Adrenal gland (tissue), 5 donors: ENCODE measurements around the gene BCAS3.

Experiments
- POLR2A ChIP-seq, 2 donors: fragments of 450-650 bp; IDR thresholded peaks; one replicate each; pipeline ENCODE4 v1.6.1; 2017; ENCODE audit warnings: antibody characterized with exemption in 2 of 2, mild to moderate bottlenecking in 2 of 2, moderate library complexity in 1 of 2
- TF ChIP-seq, protein P1 (sequence below), 6 experiments: fragments of 450-650 bp in 4 of 6; fragments of 200-600 bp in 2 of 6; sonication (generic) in 1 of 6; IDR thresholded peaks; 1 replicate in 5 of 6; 2 replicates in 1 of 6; pipeline versions ENCODE4 v1.5.1 to v1.8.0; 2016 to 2021; ENCODE audit warnings: antibody characterized with exemption in 6 of 6, mild to moderate bottlenecking in 2 of 6, moderate library complexity in 1 of 6
- donor health status: DM: no; HTN: no; CAD: no.

DNA sequence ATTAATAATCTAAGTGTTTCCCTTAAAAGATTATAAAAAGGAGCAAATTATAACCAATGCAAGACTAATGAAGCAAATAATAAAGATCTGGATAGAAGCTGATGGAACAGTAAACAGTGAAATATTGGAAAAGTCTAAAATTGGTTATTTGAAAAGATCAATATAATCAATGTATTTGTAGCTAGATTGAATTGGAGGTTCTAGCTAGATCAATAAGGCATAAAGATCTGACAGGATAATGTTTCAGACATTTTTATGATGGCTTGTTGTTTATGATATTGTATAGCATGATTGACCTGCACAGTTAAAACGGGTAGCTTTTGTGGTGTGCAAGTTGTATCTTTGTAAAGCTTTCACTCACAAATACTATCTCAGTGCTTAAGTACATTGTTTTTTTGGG, 245.3 kb downstream of the BCAS3 start:
- TF ChIP-seq, protein P1, sequence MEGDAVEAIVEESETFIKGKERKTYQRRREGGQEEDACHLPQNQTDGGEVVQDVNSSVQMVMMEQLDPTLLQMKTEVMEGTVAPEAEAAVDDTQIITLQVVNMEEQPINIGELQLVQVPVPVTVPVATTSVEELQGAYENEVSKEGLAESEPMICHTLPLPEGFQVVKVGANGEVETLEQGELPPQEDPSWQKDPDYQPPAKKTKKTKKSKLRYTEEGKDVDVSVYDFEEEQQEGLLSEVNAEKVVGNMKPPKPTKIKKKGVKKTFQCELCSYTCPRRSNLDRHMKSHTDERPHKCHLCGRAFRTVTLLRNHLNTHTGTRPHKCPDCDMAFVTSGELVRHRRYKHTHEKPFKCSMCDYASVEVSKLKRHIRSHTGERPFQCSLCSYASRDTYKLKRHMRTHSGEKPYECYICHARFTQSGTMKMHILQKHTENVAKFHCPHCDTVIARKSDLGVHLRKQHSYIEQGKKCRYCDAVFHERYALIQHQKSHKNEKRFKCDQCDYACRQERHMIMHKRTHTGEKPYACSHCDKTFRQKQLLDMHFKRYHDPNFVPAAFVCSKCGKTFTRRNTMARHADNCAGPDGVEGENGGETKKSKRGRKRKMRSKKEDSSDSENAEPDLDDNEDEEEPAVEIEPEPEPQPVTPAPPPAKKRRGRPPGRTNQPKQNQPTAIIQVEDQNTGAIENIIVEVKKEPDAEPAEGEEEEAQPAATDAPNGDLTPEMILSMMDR (IDR thresholded peaks at IDR 0.05) = no peak
- no peak for TF ChIP-seq POLR2A (IDR thresholded peaks at IDR 0.05)
